Activated B cell treated with CpG ODN at 0.5 μM for 24 hours (primary cell): ENCODE results near the gene SERF2. TPM values are rescaled to one million over a fixed set of nuclear protein-coding genes. Genes with fewer than 3 reads are reported as not detected.

Experiments
- ATAC-seq: fragments of 200-7000 bp; cut with Tn5 transposase; one replicate; pipeline ENCODE4 v1.10.0; 2021; ENCODE audit warnings: low read depth, mild to moderate bottlenecking, moderate library complexity
- CTCF ChIA-PET: fragments of 350-600 bp; sonication (Branson Sonifier 250); formaldehyde crosslinking; loops from one replicate; lab custom pipeline; 2021; ENCODE audit warnings: antibody characterized with exemption; lab: Charles Lee
- POLR2A ChIA-PET: fragments of 350-600 bp; sonication (Branson Sonifier 250); formaldehyde crosslinking; loops from one replicate; lab custom pipeline; 2021; ENCODE audit warnings: antibody characterized with exemption; lab: Charles Lee
- DNase-seq: peaks from one replicate; pipeline ENCODE4 v3.0.0; 2022
- H3K27ac Mint-ChIP-seq: one replicate; pipeline ENCODE4 v1.8.0; 2020; ENCODE audit warnings: mixed read lengths
- H3K27me3 Mint-ChIP-seq: one replicate; pipeline ENCODE4 v1.8.0; 2021; ENCODE audit warnings: mixed read lengths
- H3K36me3 Mint-ChIP-seq: one replicate; pipeline ENCODE4 v1.8.0; 2021; ENCODE audit warnings: low read depth, mixed read lengths
- H3K4me1 Mint-ChIP-seq: one replicate; pipeline ENCODE4 v1.8.0; 2021; ENCODE audit warnings: mixed read lengths
- H3K4me3 Mint-ChIP-seq: one replicate; pipeline ENCODE4 v1.8.0; 2020; ENCODE audit warnings: mild to moderate bottlenecking, mixed read lengths
- H3K9me3 Mint-ChIP-seq: one replicate; pipeline ENCODE4 v1.8.0; 2020; ENCODE audit warnings: mixed read lengths
- intact Hi-C: fragments of 100-400 bp; cut with micrococcal nuclease; formaldehyde crosslinking; loops from one replicate; pipeline ENCODE4 v1.15.1; 2024
- total RNA-seq: library from RNA; stranded (reverse); gene quantifications from 2 replicates; pipeline ENCODE4 v1.2.3, GENCODE V29; 2022
- TF ChIP-seq, protein P1 (sequence below): fragments of 200-600 bp; IDR thresholded peaks from one replicate; pipeline ENCODE4 v1.8.0; 2022; ENCODE audit warnings: antibody characterized with exemption, mild to moderate bottlenecking

Gene SERF2
- total RNA-seq, 1 donor from 2014 or later: 601 TPM

DNA sequence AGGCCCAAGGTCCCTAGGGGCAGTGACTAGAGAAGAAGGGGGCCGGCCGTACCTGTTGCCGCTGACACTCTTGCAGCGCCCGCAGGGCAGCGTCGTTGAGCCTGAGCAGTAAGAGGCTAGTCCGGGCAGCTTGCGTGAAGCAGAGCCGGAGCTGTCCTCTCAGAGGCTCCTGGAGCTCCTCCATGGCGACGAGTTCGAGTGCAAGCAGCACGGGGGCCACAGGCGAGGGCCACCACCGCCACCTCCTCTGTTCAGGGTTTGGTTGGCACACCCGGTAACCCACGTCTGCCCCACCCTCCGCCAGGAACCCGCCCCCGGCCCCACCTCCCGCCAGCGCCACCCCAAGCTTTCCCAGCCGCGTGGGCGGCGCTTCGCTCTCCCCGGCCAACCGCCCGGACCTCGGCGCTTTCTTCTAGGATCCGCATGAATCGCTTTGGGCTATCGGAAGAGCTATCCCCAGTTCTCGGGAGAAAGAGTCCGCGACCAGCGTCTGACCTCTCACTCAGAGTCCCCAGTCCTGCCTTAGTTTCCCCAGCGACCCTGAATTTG, 15.3 kb upstream of the SERF2 start, which contains the start of gene ELL3:
TSS of gene ELL3 (minus strand) at position 249 of the 549 bp plus-strand sequence. CDS start at position 184, 65 bp downstream.
- TF ChIP-seq, protein P1, sequence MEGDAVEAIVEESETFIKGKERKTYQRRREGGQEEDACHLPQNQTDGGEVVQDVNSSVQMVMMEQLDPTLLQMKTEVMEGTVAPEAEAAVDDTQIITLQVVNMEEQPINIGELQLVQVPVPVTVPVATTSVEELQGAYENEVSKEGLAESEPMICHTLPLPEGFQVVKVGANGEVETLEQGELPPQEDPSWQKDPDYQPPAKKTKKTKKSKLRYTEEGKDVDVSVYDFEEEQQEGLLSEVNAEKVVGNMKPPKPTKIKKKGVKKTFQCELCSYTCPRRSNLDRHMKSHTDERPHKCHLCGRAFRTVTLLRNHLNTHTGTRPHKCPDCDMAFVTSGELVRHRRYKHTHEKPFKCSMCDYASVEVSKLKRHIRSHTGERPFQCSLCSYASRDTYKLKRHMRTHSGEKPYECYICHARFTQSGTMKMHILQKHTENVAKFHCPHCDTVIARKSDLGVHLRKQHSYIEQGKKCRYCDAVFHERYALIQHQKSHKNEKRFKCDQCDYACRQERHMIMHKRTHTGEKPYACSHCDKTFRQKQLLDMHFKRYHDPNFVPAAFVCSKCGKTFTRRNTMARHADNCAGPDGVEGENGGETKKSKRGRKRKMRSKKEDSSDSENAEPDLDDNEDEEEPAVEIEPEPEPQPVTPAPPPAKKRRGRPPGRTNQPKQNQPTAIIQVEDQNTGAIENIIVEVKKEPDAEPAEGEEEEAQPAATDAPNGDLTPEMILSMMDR: no peak
- peaks cover 44% of the 10 kb centered on the region for H3K4me1 Mint-ChIP-seq

DNA sequence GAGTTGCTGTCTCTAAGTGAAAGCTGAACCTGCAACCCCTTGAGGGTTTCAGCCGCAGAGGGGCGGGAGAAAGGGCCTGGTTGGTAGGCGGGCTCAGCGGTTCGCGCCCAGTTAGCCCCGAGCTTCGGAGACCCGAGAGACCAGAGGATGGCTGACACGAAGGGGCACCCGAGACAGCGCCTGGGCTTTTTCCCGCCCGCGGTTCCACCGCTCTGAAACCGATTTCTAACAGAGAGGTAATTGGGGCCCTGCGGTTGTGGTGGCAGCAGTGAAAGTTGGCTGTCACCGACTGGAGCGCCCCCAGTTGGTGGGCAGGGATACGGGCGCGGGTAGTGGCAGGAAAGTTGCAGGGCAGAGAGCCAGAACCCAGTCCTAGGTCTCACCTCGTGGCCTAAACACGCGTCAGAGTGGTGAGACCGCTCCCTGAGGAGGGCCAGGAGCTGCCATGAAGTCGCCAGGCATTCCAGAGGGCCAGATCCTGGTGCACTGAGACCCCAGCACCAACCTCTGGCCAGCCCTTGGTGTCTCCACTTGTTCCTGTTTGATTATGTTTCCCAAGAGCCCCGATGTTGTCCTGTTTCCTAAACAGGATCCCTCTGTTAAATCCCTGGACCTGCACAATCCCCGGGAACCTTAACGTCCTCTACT, 14.7 kb upstream of the SERF2 start:
- Mint-ChIP-seq H3K27me3 (no peaks in the 10 kb centered on the region), H3K4me3 (peak overlapping the region; percentile 96), H3K9me3 (no peaks in the 10 kb centered on the region), H3K36me3 (peaks cover 45% of the 10 kb centered on the region), H3K27ac (peak overlapping the region; percentile 96), H3K4me1 (peaks cover 40% of the 10 kb centered on the region)
- ATAC-seq (peak; percentile 69), DNase-seq (no peak)
- POLR2A ChIA-PET: interaction anchor here (0.6 to 10.1 kb wide), 19 partner anchors 16 to 1202 kb away, joined by 3 to 509 read pairs (median 8); partner anchors contain the start of genes HYPK, MFAP1, PDIA3 and SERF2
- intact Hi-C loops: loop anchor here (1.0 to 2.0 kb wide), 4 partner anchors 12 to 949 kb away; partner anchors contain the start of genes FRMD5 and MFAP1
- CTCF ChIA-PET: interaction anchor here (0.8 to 2.9 kb wide), 11 partner anchors 9 to 50 kb away, joined by 3 to 49 read pairs (median 6); partner anchors contain the start of genes HYPK, MFAP1, PDIA3 and SERF2
- TF ChIP-seq, protein P1: no peak

More for the DNA sequence above, 15.3 kb upstream of the SERF2 start, which contains the start of gene ELL3:
- Mint-ChIP-seq H3K9me3 (no peaks in the 10 kb centered on the region), H3K27me3 (no peaks in the 10 kb centered on the region), H3K27ac (peak within 1 kb of the TSS; percentile 96), H3K36me3 (peaks cover 51% of the 10 kb centered on the region), H3K4me3 (peak within 1 kb of the TSS; percentile 96)
- DNase-seq (peak; percentile 82), ATAC-seq (peak; percentile 62)
- ChIA-PET CTCF (interaction anchor here (0.8 to 2.9 kb wide), 11 partner anchors 8 to 51 kb away, joined by 3 to 49 read pairs (median 6); partner anchors contain the start of genes HYPK, MFAP1, PDIA3 and SERF2), POLR2A (interaction anchor here (0.5 to 10.1 kb wide), 26 partner anchors 11 to 1202 kb away, joined by 3 to 509 read pairs (median 4); partner anchors contain the start of genes B2M, HYPK, MAP1A and MFAP1)
- intact Hi-C loops: loop anchor here (1.0 to 2.0 kb wide), 8 partner anchors 13 to 950 kb away; partner anchors contain the start of genes FRMD5, HYPK, MFAP1 and PDIA3

DNA sequence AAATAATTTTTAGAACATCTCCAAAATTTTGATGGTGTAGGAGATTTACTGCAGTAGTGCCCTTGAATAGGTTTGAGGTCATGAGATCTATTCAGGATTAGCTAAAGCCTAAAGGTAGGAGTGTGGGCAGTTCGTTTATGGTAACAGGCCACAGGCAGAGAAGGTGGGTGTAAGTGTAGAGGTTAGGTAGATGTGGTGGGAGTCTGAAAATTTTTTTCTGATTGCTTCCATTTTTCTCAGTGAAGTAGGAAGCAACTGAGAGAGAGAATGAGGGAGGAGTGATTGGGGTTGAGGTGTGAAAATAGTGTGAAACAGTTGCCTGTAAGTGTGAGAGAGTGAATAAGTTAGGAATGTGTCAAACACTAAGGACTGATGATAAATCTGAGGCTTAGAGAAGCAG, 13.1 kb upstream of the SERF2 start:
- Mint-ChIP-seq H3K9me3 (no peaks in the 10 kb centered on the region), H3K27me3 (no peaks in the 10 kb centered on the region), H3K4me1 (peaks cover 39% of the 10 kb centered on the region), H3K27ac (no peak overlapping the region), H3K36me3 (peaks cover 28% of the 10 kb centered on the region), H3K4me3 (peak overlapping the region; percentile 25)
- ChIA-PET CTCF (no interaction called here), POLR2A (interaction anchor here (10.1 kb wide), 1 partner anchor 15 kb away, joined by 509 read pairs; the partner anchor contains the start of genes HYPK, SERF2 and SERINC4)
- intact Hi-C loops: no loop called here
- ATAC-seq (no peak), DNase-seq (no peak)
- TF ChIP-seq, protein P1: no peak

DNA sequence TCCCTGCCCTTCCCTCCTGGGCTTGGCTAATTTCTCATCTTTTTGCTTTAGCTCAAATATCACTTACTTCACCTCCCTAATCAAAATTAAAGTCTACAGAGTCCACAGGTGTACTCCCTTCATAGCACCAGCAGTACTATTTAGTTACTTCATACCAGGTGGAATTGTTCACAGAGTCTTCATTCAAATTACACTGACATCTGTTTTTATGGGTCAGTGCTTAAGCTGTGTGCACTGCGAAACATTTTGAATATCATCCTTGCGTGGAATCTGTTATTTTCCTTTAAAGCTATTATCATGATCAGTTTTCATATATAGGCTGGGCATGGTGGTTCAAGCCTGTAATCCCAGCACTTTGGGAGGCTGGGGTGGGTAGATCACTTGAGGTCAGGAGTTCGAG, 2.7 kb upstream of the SERF2 start:
- peaks cover 23% of the 10 kb centered on the region for H3K36me3 Mint-ChIP-seq
- TF ChIP-seq, protein P1: no peak
- ChIA-PET CTCF (interaction anchor here (1.0 to 5.7 kb wide), 2 partner anchors 12 to 20 kb away, joined by 3 to 49 read pairs; partner anchors contain the start of gene ELL3), POLR2A (interaction anchor here (0.7 to 18.0 kb wide), 12 partner anchors 8 to 939 kb away, joined by 3 to 509 read pairs (median 6); partner anchors contain the start of genes ELL3, HYPK, MFAP1 and PDIA3)
- no peaks in the 10 kb centered on the region for H3K9me3 Mint-ChIP-seq
- peaks cover 56% of the 10 kb centered on the region for H3K4me1 Mint-ChIP-seq
- peak; percentile 12 for ATAC-seq
- peak overlapping the region; percentile 88 for H3K27ac Mint-ChIP-seq
- intact Hi-C loops: loop anchor here (1.0 kb wide), 1 partner anchor 12 kb away; no protein-coding TSS in a partner anchor
- DNase-seq: no peak
- no peaks in the 10 kb centered on the region for H3K27me3 Mint-ChIP-seq
- H3K4me3 Mint-ChIP-seq: peak overlapping the region; percentile 66
